Measurements from ENCODE around the gene TNFSF10. TPM values are rescaled to one million over a fixed set of nuclear protein-coding genes. Genes with fewer than 3 reads are reported as not detected.

The TNFSF10 gene
- total and polyA plus RNA-seq, 10 of the 15 experiments (the other 5 are each of a cell fraction or from before 2014, with no cell fraction given): 2.1 to 12.3 (median 4.4) TPM

DNA sequence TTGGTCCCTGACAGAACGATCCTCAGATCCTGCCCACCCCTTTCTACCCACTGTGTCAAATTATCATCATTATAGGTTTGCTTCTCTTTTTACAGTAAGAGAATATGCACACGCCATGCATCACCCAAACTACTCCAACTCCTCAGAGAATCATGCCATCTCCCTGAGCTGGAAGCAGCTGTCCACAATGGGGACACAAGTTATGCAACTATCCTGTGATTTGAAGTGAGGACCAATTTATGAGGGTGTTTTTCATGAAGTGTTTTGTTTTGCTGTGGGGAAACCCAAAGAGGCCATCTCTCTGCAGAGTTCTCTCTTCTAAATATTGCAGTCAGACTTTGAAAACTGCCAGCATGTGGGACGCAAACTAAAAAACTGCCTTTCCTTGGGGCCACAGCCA lies 35.8 kb upstream of the TNFSF10 start:
- no peaks in the 10 kb centered on the region for H3K36me3 ChIP-seq (ENCODE audit: control insufficient read depth in 2 of 2, insufficient read depth in 2 of 2, low read length in 1 of 2)

More for the DNA sequence above, 35.8 kb upstream of the TNFSF10 start:
- Histone ChIP-seq H3K4me1 (ENCODE audit: control insufficient read depth, insufficient read depth, low read length) (peaks cover 9% of the 10 kb centered on the region), H4K20me1 (ENCODE audit: control insufficient read depth, insufficient read depth) (no peaks in the 10 kb centered on the region), H3K79me2 (ENCODE audit: control insufficient read depth, insufficient read depth, low read length) (no peaks in the 10 kb centered on the region), H3K9ac (ENCODE audit: control insufficient read depth, insufficient read depth, low read length) (no peak overlapping the region), H3K9me3 (replicated peaks; ENCODE audit: control insufficient read depth, insufficient read depth, low read length) (no peaks in the 10 kb centered on the region), H3K27me3 (replicated peaks in 1 of 2; ENCODE audit: control insufficient read depth in 2 of 2, insufficient read depth in 2 of 2, low read length in 1 of 2) (no peaks in the 10 kb centered on the region), H3K4me3 (no peak overlapping the region), H3K4me2 (ENCODE audit: control insufficient read depth, insufficient read depth) (no peak overlapping the region), H3K27ac (ENCODE audit: control insufficient read depth, insufficient read depth) (no peak overlapping the region), H2AFZ (ENCODE audit: control insufficient read depth, low read depth, low read length) (no peak overlapping the region)
- intact Hi-C loops (cut with micrococcal nuclease; ENCODE audit: unreplicated experiment): no loop called here
- no peak for FAIRE-seq
- in situ Hi-C loops (cut with MboI): no loop called here
- ChIA-PET POLR2A (no interaction called here), RAD21 (ENCODE audit: unreplicated experiment) (no interaction called here), SMC1A (ENCODE audit: uncharacterized antibody, unreplicated experiment) (interaction anchor here (0.7 kb wide), 1 partner anchor 228 kb away, joined by 3 read pairs; no protein-coding TSS in a partner anchor), CTCF (no interaction called here)
- DNase-seq (ENCODE audit: low read depth, low spot score): no peak
- WGBS (ENCODE audit: insufficient coverage, insufficient replicate concordance, low lambda C conversion rate, missing lambda C conversion rate): 91% methylated on average over 3 of the region's 3 CpGs
- BruUV-seq (replicated peaks): no TSS peak
- no peak for ATAC-seq
- no peak for TF ChIP-seq NFYB (IDR thresholded peaks at IDR 0.05; ENCODE audit: insufficient read depth, low read depth, low read length)
- no peak for TF ChIP-seq KLF5 (IDR thresholded peaks at IDR 0.05; ENCODE audit: partially characterized antibody)
- TF ChIP-seq, protein P1, sequence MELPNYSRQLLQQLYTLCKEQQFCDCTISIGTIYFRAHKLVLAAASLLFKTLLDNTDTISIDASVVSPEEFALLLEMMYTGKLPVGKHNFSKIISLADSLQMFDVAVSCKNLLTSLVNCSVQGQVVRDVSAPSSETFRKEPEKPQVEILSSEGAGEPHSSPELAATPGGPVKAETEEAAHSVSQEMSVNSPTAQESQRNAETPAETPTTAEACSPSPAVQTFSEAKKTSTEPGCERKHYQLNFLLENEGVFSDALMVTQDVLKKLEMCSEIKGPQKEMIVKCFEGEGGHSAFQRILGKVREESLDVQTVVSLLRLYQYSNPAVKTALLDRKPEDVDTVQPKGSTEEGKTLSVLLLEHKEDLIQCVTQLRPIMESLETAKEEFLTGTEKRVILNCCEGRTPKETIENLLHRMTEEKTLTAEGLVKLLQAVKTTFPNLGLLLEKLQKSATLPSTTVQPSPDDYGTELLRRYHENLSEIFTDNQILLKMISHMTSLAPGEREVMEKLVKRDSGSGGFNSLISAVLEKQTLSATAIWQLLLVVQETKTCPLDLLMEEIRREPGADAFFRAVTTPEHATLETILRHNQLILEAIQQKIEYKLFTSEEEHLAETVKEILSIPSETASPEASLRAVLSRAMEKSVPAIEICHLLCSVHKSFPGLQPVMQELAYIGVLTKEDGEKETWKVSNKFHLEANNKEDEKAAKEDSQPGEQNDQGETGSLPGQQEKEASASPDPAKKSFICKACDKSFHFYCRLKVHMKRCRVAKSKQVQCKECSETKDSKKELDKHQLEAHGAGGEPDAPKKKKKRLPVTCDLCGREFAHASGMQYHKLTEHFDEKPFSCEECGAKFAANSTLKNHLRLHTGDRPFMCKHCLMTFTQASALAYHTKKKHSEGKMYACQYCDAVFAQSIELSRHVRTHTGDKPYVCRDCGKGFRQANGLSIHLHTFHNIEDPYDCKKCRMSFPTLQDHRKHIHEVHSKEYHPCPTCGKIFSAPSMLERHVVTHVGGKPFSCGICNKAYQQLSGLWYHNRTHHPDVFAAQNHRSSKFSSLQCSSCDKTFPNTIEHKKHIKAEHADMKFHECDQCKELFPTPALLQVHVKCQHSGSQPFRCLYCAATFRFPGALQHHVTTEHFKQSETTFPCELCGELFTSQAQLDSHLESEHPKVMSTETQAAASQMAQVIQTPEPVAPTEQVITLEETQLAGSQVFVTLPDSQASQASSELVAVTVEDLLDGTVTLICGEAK (IDR thresholded peaks at IDR 0.05; ENCODE audit: borderline replicate concordance): no peak
- no peak for TF ChIP-seq SRF (IDR thresholded peaks at IDR 0.05; ENCODE audit: low read depth in 2 of 2, low read length in 2 of 2)
- TF ChIP-seq SP1 (IDR thresholded peaks at IDR 0.05; ENCODE audit: low read depth, low read length): no peak
- no peak for TF ChIP-seq RAD51 (IDR thresholded peaks at IDR 0.05)
- no peak for TF ChIP-seq ZNF217 (IDR thresholded peaks at IDR 0.05)
- TF ChIP-seq ZNF24 (IDR thresholded peaks at IDR 0.05): no peak
- TF ChIP-seq, protein P2, sequence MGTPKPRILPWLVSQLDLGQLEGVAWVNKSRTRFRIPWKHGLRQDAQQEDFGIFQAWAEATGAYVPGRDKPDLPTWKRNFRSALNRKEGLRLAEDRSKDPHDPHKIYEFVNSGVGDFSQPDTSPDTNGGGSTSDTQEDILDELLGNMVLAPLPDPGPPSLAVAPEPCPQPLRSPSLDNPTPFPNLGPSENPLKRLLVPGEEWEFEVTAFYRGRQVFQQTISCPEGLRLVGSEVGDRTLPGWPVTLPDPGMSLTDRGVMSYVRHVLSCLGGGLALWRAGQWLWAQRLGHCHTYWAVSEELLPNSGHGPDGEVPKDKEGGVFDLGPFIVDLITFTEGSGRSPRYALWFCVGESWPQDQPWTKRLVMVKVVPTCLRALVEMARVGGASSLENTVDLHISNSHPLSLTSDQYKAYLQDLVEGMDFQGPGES (IDR thresholded peaks at IDR 0.05): no peak
- TF ChIP-seq CREM (IDR thresholded peaks at IDR 0.05; ENCODE audit: low read depth): no peak
- TF ChIP-seq YBX1 (IDR thresholded peaks at IDR 0.05): no peak
- no peak for TF ChIP-seq RBBP5 (conservative IDR thresholded peaks at IDR 0.05)
- TF ChIP-seq, protein P3, sequence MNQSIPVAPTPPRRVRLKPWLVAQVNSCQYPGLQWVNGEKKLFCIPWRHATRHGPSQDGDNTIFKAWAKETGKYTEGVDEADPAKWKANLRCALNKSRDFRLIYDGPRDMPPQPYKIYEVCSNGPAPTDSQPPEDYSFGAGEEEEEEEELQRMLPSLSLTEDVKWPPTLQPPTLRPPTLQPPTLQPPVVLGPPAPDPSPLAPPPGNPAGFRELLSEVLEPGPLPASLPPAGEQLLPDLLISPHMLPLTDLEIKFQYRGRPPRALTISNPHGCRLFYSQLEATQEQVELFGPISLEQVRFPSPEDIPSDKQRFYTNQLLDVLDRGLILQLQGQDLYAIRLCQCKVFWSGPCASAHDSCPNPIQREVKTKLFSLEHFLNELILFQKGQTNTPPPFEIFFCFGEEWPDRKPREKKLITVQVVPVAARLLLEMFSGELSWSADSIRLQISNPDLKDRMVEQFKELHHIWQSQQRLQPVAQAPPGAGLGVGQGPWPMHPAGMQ (IDR thresholded peaks at IDR 0.05; ENCODE audit: borderline replicate concordance): no peak
- TF ChIP-seq ATF7 (IDR thresholded peaks at IDR 0.05; ENCODE audit: low read depth): no peak

All from GM12878 (cell line).